WERI-Rb-1 (cell line): ENCODE measurements around the gene CDC42SE2.
A peak's percentile ranks its signal among the peaks of the same experiment; 100 is the strongest.

Experiments used
- DNase-seq: peaks from one replicate; pipeline ENCODE4 v3.0.0-alpha.2; 2020
- H3K27ac ChIP-seq: fragments of 250-450 bp; sonication (Bioruptor Pico); 2 replicates; pipeline ENCODE4 v1.5.1; 2020; ENCODE audit warnings: mild to moderate bottlenecking, moderate library complexity
- H3K27me3 ChIP-seq: fragments of 250-450 bp; sonication (Bioruptor Pico); 2 replicates; pipeline ENCODE4 v1.5.1; 2021; ENCODE audit warnings: mild to moderate bottlenecking, low read depth, moderate library complexity; ENCODE audit not compliant: insufficient read depth, severe bottlenecking
- H3K36me3 ChIP-seq: fragments of 250-450 bp; sonication (Bioruptor Pico); 2 replicates; pipeline ENCODE4 v1.5.1; 2020; ENCODE audit warnings: mild to moderate bottlenecking, moderate library complexity
- H3K4me3 ChIP-seq: 2 replicates; pipeline ENCODE4 v1.5.1; 2011; ENCODE audit warnings: low read depth, mild to moderate bottlenecking, control low read depth, low read length
- H3K9me3 ChIP-seq: fragments of 250-450 bp; sonication (Bioruptor Pico); 2 replicates; pipeline ENCODE4 v1.5.1; 2021; ENCODE audit warnings: mild to moderate bottlenecking, moderate library complexity; ENCODE audit not compliant: severe bottlenecking
- CTCF ChIP-seq: IDR thresholded peaks from 2 replicates; pipeline ENCODE4 v1.5.1; 2011; ENCODE audit warnings: low read depth, mild to moderate bottlenecking, control low read depth, inconsistent platforms, low read length

The CDC42SE2 gene

GRCh38 chr5:131423056-131423455 lies 159.2 kb downstream of the CDC42SE2 start:
- peak; percentile 33 for TF ChIP-seq CTCF
- Histone ChIP-seq H3K27ac (no peak overlapping the region), H3K27me3 (no peaks in the 10 kb centered on the region), H3K9me3 (no peaks in the 10 kb centered on the region), H3K36me3 (peaks cover 17% of the 10 kb centered on the region), H3K4me3 (no peak overlapping the region)
- DNase-seq = no peak

- no peaks in the 10 kb centered on the region for H3K9me3 ChIP-seq
- no peak overlapping the region for H3K4me3 ChIP-seq
- no peak overlapping the region for H3K27ac ChIP-seq
- H3K36me3 ChIP-seq = peaks cover 33% of the 10 kb centered on the region
- H3K27me3 ChIP-seq = no peaks in the 10 kb centered on the region
- no peak for DNase-seq
- no peak for TF ChIP-seq CTCF
Measured at GRCh38 chr5:131426011-131426410, 162.2 kb downstream of the CDC42SE2 start.

DNA sequence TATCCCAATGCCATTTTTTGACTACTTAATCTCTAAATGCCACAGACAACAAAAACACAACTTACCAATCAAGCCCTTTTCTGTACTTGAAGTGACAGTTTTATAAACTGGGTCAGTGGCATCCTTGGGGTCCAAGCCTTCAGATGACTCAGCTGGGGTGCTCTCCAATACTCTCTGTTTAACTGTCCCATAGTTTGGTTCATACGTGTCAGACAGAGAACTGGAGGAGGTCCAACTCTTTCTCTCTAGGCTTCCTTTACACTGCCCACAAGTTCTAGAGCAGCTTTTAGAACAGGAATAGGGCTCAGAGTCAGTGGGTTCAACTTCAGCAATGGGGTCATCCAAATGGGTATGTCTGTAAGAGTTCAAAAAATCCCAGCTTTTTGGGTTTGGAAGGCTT lies 166.9 kb downstream of the CDC42SE2 start:
- DNase-seq = no peak
- H3K27ac ChIP-seq = no peak overlapping the region
- H3K27me3 ChIP-seq = no peaks in the 10 kb centered on the region
- H3K9me3 ChIP-seq = no peaks in the 10 kb centered on the region
- peaks cover 49% of the 10 kb centered on the region for H3K36me3 ChIP-seq
- no peak overlapping the region for H3K4me3 ChIP-seq
- TF ChIP-seq CTCF = no peak

GRCh38 chr5:131431794-131432193 lies 167.9 kb downstream of the CDC42SE2 start:
- no peak for TF ChIP-seq CTCF
- peaks cover 47% of the 10 kb centered on the region for H3K36me3 ChIP-seq

GRCh38 chr5:131433109-131433508 lies 169.3 kb downstream of the CDC42SE2 start:
- H3K36me3 ChIP-seq = peaks cover 43% of the 10 kb centered on the region
- H3K9me3 ChIP-seq = no peaks in the 10 kb centered on the region
- no peaks in the 10 kb centered on the region for H3K27me3 ChIP-seq
- no peak for TF ChIP-seq CTCF
- H3K4me3 ChIP-seq = no peak overlapping the region
- no peak overlapping the region for H3K27ac ChIP-seq
- DNase-seq = no peak

More at GRCh38 chr5:131431794-131432193, 167.9 kb downstream of the CDC42SE2 start:
- Histone ChIP-seq H3K4me3 (no peak overlapping the region), H3K9me3 (no peaks in the 10 kb centered on the region), H3K27me3 (no peaks in the 10 kb centered on the region), H3K27ac (no peak overlapping the region)
- DNase-seq = no peak

GRCh38 chr5:131436081-131436480 lies 172.2 kb downstream of the CDC42SE2 start:
- TF ChIP-seq CTCF = no peak
- H3K4me3 ChIP-seq = no peak overlapping the region
- no peaks in the 10 kb centered on the region for H3K27me3 ChIP-seq
- H3K27ac ChIP-seq = no peak overlapping the region
- no peak for DNase-seq
- H3K36me3 ChIP-seq = peaks cover 47% of the 10 kb centered on the region
- H3K9me3 ChIP-seq = no peaks in the 10 kb centered on the region
